Body of pancreas (tissue), 4 donors: ENCODE results near the gene FARS2.

Experiments used
- CTCF ChIP-seq, 7 experiments: fragments of 450-650 bp in 4 of 7; fragments of 200-600 bp in 3 of 7; sonication (generic) in 3 of 7; IDR thresholded peaks; one replicate each; pipeline ENCODE4 v1.5.1; 2016 to 2019; ENCODE audit warnings: antibody characterized with exemption in 7 of 7
- POLR2A ChIP-seq, 3 donors: fragments of 450-650 bp; IDR thresholded peaks; one replicate each; pipeline ENCODE4 v1.6.1; 2016; ENCODE audit warnings: antibody characterized with exemption in 3 of 3, mild to moderate bottlenecking in 2 of 3

GRCh38 chr6:5302220-5302946 lies 41.1 kb downstream of the FARS2 start:
- TF ChIP-seq CTCF (IDR thresholded peaks at IDR 0.05) (no peak), POLR2A (IDR thresholded peaks at IDR 0.05) (no peak)
